Prostate gland (tissue), 2 donors: ENCODE measurements around the gene C10orf90. TPM values are rescaled to one million over a fixed set of nuclear protein-coding genes. Genes with fewer than 3 reads are reported as not detected.

Experiments
- DNase-seq: peaks from one replicate; pipeline ENCODE4 v3.0.0-alpha.2; 2019; ENCODE audit warnings: low spot score
- H3K27ac ChIP-seq, 2 donors: fragments of 200-600 bp; sonication (generic); 2 replicates each; pipeline ENCODE4 v1.5.1; 2017 to 2019
- H3K27me3 ChIP-seq: fragments of 200-600 bp; sonication (generic); replicated peaks from 2 replicates; pipeline ENCODE4 v1.5.1; 2019; ENCODE audit not compliant: insufficient read depth
- H3K36me3 ChIP-seq, 2 donors: fragments of 200-600 bp; sonication (generic); 1 replicate in 1 of 2; 2 replicates in 1 of 2; pipeline versions ENCODE4 v1.5.1 to v1.8.1; 2017 to 2019
- H3K4me1 ChIP-seq: fragments of 200-600 bp; sonication (generic); replicated peaks from 2 replicates; pipeline ENCODE4 v1.5.1; 2019
- H3K4me3 ChIP-seq, 2 donors: fragments of 200-600 bp; sonication (generic); 2 replicates each; pipeline ENCODE4 v1.5.1; 2017 to 2019
- H3K9me3 ChIP-seq: fragments of 200-600 bp; sonication (generic); 2 replicates; pipeline ENCODE4 v1.5.1; 2017
- CTCF ChIP-seq, 4 experiments: fragments of 200-600 bp in 2 of 4; fragments of 450-650 bp in 2 of 4; sonication (generic) in 2 of 4; IDR thresholded peaks; 1 replicate in 3 of 4; 2 replicates in 1 of 4; pipeline ENCODE4 v1.5.1; 2016 to 2019; ENCODE audit warnings: antibody characterized with exemption in 4 of 4, mild to moderate bottlenecking in 2 of 4, moderate library complexity in 2 of 4
- POLR2A ChIP-seq: fragments of 450-650 bp; IDR thresholded peaks from one replicate; pipeline ENCODE4 v1.6.1; 2016; ENCODE audit warnings: antibody characterized with exemption, mild to moderate bottlenecking
- POLR2AphosphoS5 ChIP-seq: sonication (generic); formaldehyde crosslinking; IDR thresholded peaks from one replicate; pipeline ENCODE4 v1.6.1; 2017; ENCODE audit warnings: antibody characterized with exemption
- WGBS: methylation state at CpG from one replicate; pipeline ENCODE4 v1.1.5; 2018; 5-methylcytosine and 5-hydroxymethylcytosine counted together
- intact Hi-C: fragments of 100-400 bp; cut with DNase I; formaldehyde crosslinking; loops from one replicate; pipeline ENCODE4 v1.14.2; 2022
- total RNA-seq, 2 donors: library from RNA; depleted of rRNA; stranded (reverse); fragments of >200 nt; gene quantifications; one replicate each; pipeline ENCODE4 v1.1.0, GENCODE V29; 2016

C10orf90 gene
- total RNA-seq, 2 donors from 2014 or later, result 0.45 TPM; not detected in 1

- Histone ChIP-seq H3K27me3 (no peaks in the 10 kb centered on the region), H3K36me3 (no peaks in the 10 kb centered on the region), H3K4me1 (no peaks in the 10 kb centered on the region), H3K9me3 (no peaks in the 10 kb centered on the region), H3K4me3 (no peak overlapping the region), H3K27ac (no peak overlapping the region)
- intact Hi-C loops, result no loop called here
- TF ChIP-seq POLR2AphosphoS5 (no peak), POLR2A (no peak), CTCF (IDR thresholded peaks at IDR 0.05) (no peak)
- DNase-seq, result no peak
- WGBS, result 92% methylated on average over 7 of the region's 7 CpGs
These were observed 48.6 kb downstream of the C10orf90 start for GRCh38 chr10:126621846-126622245.

- Histone ChIP-seq H3K36me3 (no peaks in the 10 kb centered on the region), H3K4me1 (no peaks in the 10 kb centered on the region), H3K27me3 (no peaks in the 10 kb centered on the region), H3K27ac (no peak overlapping the region), H3K9me3 (no peaks in the 10 kb centered on the region), H3K4me3 (no peak overlapping the region)
- intact Hi-C loops, result no loop called here
- no peak for TF ChIP-seq POLR2AphosphoS5
- no peak for TF ChIP-seq CTCF (IDR thresholded peaks at IDR 0.05)
- TF ChIP-seq POLR2A, result no peak
- WGBS, result 73% methylated on average over 1 of the region's 1 CpG
- DNase-seq, result no peak
These were observed 52.0 kb downstream of the C10orf90 start for GRCh38 chr10:126618466-126618865.

GRCh38 chr10:126617733-126618132 is 52.8 kb downstream of the C10orf90 start:
- WGBS, result 79% methylated on average over 3 of the region's 3 CpGs
- H3K4me3 ChIP-seq, result no peak overlapping the region
- no peak overlapping the region for H3K27ac ChIP-seq
- H3K4me1 ChIP-seq, result no peaks in the 10 kb centered on the region
- H3K36me3 ChIP-seq, result no peaks in the 10 kb centered on the region
- intact Hi-C loops, result no loop called here
- DNase-seq, result no peak
- H3K9me3 ChIP-seq, result no peaks in the 10 kb centered on the region
- TF ChIP-seq POLR2A (no peak), CTCF (IDR thresholded peaks at IDR 0.05) (no peak), POLR2AphosphoS5 (no peak)
- H3K27me3 ChIP-seq, result no peaks in the 10 kb centered on the region

GRCh38 chr10:126617208-126617607 is 53.3 kb downstream of the C10orf90 start:
- Histone ChIP-seq H3K36me3 (no peaks in the 10 kb centered on the region), H3K27me3 (no peaks in the 10 kb centered on the region), H3K9me3 (no peaks in the 10 kb centered on the region), H3K27ac (no peak overlapping the region), H3K4me3 (no peak overlapping the region), H3K4me1 (no peaks in the 10 kb centered on the region)
- TF ChIP-seq CTCF (IDR thresholded peaks at IDR 0.05) (no peak), POLR2AphosphoS5 (no peak), POLR2A (no peak)
- WGBS, result 93% methylated on average over 1 of the region's 1 CpG
- DNase-seq, result no peak
- intact Hi-C loops, result no loop called here

- H3K9me3 ChIP-seq, result no peaks in the 10 kb centered on the region
- H3K27ac ChIP-seq, result no peak overlapping the region
- H3K4me3 ChIP-seq, result no peak overlapping the region
- intact Hi-C loops, result no loop called here
- no peaks in the 10 kb centered on the region for H3K27me3 ChIP-seq
- 33% methylated on average over 3 of the region's 3 CpGs for WGBS
- DNase-seq, result no peak
- no peaks in the 10 kb centered on the region for H3K4me1 ChIP-seq
- TF ChIP-seq POLR2AphosphoS5 (no peak), POLR2A (no peak), CTCF (IDR thresholded peaks at IDR 0.05) (no peak)
- no peaks in the 10 kb centered on the region for H3K36me3 ChIP-seq
These were observed 53.8 kb downstream of the C10orf90 start for GRCh38 chr10:126616737-126617136.
